Renal pelvis (tissue), 3 donors: ENCODE data around the gene FGF14. TPM values are rescaled to one million over a fixed set of nuclear protein-coding genes. Genes with fewer than 3 reads are reported as not detected.

ENCODE experiments used
- polyA plus RNA-seq, 3 donors: library from polyadenylated mRNA; unstranded; fragments of 120-200 nt; gene quantifications; one replicate each; pipeline ENCODE4 v1.2.1, GENCODE V29; 2013; ENCODE audit not compliant: insufficient read length in 3 of 3

Gene FGF14
- polyA plus RNA-seq, 3 donors: 0.55 to 0.94 (median 0.76) TPM

Other genes with a start within 250 kb of the FGF14 start
- 10 to 100 TPM; 53.2 to 61.5 (median 59.3) TPM for gene TPP2, start 194.9 kb upstream of the FGF14 start, polyA plus RNA-seq